Osteocyte (in vitro differentiated cells): ENCODE measurements around the gene ZMIZ1. TPM values are rescaled to one million over a fixed set of nuclear protein-coding genes. Genes with fewer than 3 reads are reported as not detected.

Source experiments
- DNase-seq: peaks from one replicate; pipeline ENCODE4 v3.0.0; 2021; ENCODE audit warnings: mixed read lengths; ENCODE audit not compliant: unreplicated experiment; ENCODE audit errors: extremely low spot score
- H3K27ac Mint-ChIP-seq: one replicate; pipeline ENCODE4 v1.8.0; 2021; ENCODE audit warnings: mild to moderate bottlenecking, mixed read lengths; ENCODE audit not compliant: unreplicated experiment
- H3K27me3 Mint-ChIP-seq: one replicate; pipeline ENCODE4 v1.8.0; 2021; ENCODE audit warnings: mixed read lengths; ENCODE audit not compliant: unreplicated experiment
- H3K36me3 Mint-ChIP-seq: one replicate; pipeline ENCODE4 v1.8.0; 2021; ENCODE audit warnings: mixed read lengths; ENCODE audit not compliant: unreplicated experiment
- H3K4me1 Mint-ChIP-seq: one replicate; pipeline ENCODE4 v1.8.0; 2021; ENCODE audit warnings: mixed read lengths; ENCODE audit not compliant: unreplicated experiment
- H3K4me3 Mint-ChIP-seq: one replicate; pipeline ENCODE4 v1.8.0; 2021; ENCODE audit warnings: mild to moderate bottlenecking, moderate library complexity, mixed read lengths; ENCODE audit not compliant: unreplicated experiment
- H3K9me3 Mint-ChIP-seq: one replicate; pipeline ENCODE4 v1.8.0; 2021; ENCODE audit warnings: mixed read lengths; ENCODE audit not compliant: unreplicated experiment
- total RNA-seq: library from RNA; stranded (reverse); gene quantifications from 2 replicates; pipeline ENCODE4 v1.2.1, GENCODE V29; 2021
- TF ChIP-seq, protein P1 (sequence below): fragments of 200-600 bp; sonication (generic); IDR thresholded peaks from 2 replicates; pipeline ENCODE4 v1.5.0; 2021; ENCODE audit warnings: antibody characterized with exemption, mild to moderate bottlenecking, moderate library complexity

ZMIZ1 gene
- total RNA-seq, 1 donor from 2014 or later = 90.5 TPM

DNA sequence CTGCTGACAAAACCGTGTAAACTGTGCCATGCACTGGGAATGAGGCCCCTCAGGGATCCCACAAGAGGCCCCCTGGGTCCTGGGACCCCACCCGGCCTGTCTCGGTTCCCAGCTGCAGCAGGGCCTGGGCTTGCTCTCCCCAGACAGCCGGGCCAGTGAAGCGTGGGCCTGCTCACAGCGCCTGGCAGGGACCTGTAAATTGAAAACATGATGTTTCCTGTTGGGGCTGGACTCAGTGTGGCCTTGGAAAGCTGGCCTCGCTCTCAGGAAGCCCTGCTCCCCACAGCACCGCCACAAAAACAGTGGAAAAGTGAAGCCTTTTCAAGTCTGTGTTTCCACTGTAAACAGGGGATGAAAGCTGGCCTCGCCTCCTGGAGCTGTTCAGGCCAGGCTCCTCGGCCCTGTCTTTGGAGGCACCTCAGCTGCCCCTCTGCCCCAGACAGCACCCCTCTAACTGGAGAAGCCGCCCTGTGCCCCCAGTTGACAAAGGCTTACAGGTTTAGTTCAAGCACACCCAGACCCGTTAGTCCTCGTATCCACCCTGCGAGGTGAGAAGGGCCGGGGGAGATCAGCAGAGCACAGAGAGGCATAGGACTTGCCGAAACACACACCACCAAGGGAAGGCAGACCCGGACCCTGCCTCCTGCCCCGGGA, 108.3 kb downstream of the ZMIZ1 start:
- TF ChIP-seq, protein P1, sequence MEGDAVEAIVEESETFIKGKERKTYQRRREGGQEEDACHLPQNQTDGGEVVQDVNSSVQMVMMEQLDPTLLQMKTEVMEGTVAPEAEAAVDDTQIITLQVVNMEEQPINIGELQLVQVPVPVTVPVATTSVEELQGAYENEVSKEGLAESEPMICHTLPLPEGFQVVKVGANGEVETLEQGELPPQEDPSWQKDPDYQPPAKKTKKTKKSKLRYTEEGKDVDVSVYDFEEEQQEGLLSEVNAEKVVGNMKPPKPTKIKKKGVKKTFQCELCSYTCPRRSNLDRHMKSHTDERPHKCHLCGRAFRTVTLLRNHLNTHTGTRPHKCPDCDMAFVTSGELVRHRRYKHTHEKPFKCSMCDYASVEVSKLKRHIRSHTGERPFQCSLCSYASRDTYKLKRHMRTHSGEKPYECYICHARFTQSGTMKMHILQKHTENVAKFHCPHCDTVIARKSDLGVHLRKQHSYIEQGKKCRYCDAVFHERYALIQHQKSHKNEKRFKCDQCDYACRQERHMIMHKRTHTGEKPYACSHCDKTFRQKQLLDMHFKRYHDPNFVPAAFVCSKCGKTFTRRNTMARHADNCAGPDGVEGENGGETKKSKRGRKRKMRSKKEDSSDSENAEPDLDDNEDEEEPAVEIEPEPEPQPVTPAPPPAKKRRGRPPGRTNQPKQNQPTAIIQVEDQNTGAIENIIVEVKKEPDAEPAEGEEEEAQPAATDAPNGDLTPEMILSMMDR = no peak
- peaks cover 16% of the 10 kb centered on the region for H3K36me3 Mint-ChIP-seq
- H3K27ac Mint-ChIP-seq = peak overlapping the region; percentile 64
- no peak for DNase-seq
- no peaks in the 10 kb centered on the region for H3K9me3 Mint-ChIP-seq
- H3K27me3 Mint-ChIP-seq = no peaks in the 10 kb centered on the region
- H3K4me3 Mint-ChIP-seq = no peak overlapping the region
- peaks cover 79% of the 10 kb centered on the region for H3K4me1 Mint-ChIP-seq

DNA sequence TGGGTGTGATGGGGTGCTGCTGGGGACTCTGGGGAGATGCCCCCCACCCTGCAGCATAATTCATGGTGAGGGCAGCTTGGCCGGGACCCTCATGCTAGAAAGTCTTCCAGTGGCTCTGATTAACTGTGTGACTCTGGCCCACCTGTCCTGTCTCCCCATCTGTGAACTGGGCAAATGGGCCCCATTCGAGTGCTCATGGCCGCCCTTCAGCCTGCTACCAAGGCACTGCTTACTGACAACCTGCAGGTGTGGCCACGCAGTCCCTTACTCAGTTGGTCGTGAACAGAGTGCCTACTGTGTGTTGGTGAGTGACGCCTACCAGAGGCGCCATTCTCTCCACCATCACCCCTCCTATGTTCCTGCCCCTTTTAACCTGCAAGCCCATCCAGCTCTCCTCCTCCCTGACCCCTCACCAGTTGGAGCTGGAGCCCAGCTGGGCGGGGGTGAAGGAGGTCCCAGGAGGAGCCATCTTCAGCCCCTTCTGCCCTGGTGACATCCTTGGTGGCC, 109.4 kb downstream of the ZMIZ1 start:
- DNase-seq = no peak
- Mint-ChIP-seq H3K9me3 (no peaks in the 10 kb centered on the region), H3K27me3 (no peaks in the 10 kb centered on the region), H3K4me3 (no peak overlapping the region), H3K36me3 (peaks cover 18% of the 10 kb centered on the region), H3K27ac (peak overlapping the region; percentile 70), H3K4me1 (peaks cover 85% of the 10 kb centered on the region)
- TF ChIP-seq, protein P1 = no peak

DNA sequence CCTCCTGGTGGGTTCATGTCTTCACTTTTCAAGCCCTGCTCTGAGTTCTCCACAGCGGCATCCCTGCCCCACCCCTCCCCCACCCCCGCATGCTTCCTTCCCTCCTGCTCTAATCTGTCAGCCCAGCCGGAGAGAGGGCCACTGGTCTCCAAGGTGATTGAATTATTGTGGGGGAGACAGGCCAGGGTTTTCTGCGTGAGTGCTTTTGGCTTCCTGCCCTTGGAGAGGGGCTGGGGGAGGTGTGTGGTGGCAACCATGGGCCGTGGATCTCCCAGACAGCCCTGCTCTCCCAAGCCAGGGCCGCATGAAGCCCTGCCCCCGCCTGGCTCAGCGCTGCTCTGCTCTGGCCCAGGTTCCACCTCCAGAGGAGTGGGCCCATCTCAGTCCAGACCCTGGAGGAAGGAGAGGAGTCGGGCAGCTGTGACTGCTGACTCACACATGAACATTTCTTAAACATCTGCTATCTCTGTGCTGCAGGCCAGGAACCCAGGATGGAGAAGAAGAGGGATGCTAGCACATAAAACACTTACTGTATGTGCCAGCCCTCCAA, 109.9 kb downstream of the ZMIZ1 start:
- no peak for DNase-seq
- no peaks in the 10 kb centered on the region for H3K9me3 Mint-ChIP-seq
- H3K4me1 Mint-ChIP-seq = peaks cover 90% of the 10 kb centered on the region
- no peak overlapping the region for H3K4me3 Mint-ChIP-seq
- H3K27me3 Mint-ChIP-seq = no peaks in the 10 kb centered on the region
- peak overlapping the region; percentile 70 for H3K27ac Mint-ChIP-seq
- H3K36me3 Mint-ChIP-seq = peaks cover 17% of the 10 kb centered on the region
- TF ChIP-seq, protein P1 = no peak

DNA sequence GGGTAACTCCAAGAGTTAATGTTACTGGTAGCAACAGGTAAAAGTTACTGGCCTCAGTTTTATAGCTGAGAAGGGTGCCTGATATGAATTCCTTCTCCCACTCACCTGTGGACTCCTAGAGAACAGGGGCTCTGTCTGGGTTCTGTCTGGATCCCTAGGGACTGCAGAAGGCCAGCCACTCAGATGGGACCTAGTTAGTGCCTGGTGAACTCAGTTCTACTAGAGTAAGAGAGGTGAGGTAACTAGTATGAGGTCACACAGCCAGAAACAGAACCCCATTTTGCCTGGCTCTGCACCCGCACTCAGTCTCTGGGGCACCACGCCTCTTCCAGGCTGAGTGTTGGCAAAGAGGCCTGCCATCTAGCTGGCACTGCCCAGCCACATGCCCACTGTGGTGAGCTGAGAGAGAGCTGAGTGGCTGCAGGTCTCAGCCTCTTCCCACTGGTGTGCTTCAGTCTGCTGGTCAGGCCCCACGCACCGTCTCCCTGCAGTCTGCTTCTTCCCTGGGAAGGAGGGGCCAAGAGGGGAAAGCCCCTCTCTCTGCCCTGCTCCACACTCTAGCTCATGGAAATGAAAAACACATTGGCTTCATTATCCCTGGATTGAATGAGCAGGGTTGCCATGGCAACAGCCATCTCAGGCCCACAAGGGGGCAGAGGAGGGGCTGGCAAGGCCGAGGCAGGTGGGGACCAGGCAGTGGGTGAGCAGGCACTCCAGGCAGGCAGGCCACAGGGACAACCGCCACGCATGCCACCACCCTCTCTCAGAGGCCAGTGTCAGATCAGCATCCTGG, 110.6 kb downstream of the ZMIZ1 start:
- peaks cover 14% of the 10 kb centered on the region for H3K36me3 Mint-ChIP-seq
- no peak for DNase-seq
- no peaks in the 10 kb centered on the region for H3K9me3 Mint-ChIP-seq
- H3K4me1 Mint-ChIP-seq = peaks cover 92% of the 10 kb centered on the region
- no peak overlapping the region for H3K4me3 Mint-ChIP-seq
- H3K27ac Mint-ChIP-seq = peak overlapping the region; percentile 70
- TF ChIP-seq, protein P1 = peak; percentile 16
- no peaks in the 10 kb centered on the region for H3K27me3 Mint-ChIP-seq

DNA sequence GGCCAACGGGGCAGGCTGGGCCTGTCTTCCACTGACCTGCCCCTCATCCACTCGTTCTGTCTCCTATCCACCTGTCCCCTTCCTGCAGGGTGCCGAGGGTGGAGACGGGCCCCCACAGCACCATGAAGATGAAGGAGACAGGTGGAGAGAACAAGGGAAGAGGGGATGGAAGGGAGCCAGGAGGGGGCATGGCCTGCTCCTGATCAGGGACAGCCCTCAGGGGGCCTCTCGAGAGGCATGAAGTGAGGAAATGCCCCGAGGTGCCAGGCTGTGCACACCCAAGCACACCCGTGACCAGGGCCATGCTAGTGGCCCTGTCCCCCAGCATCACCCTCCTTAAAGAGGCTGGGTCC, 111.2 kb downstream of the ZMIZ1 start:
- no peaks in the 10 kb centered on the region for H3K27me3 Mint-ChIP-seq
- no peak overlapping the region for H3K27ac Mint-ChIP-seq
- H3K9me3 Mint-ChIP-seq = no peaks in the 10 kb centered on the region
- peaks cover 94% of the 10 kb centered on the region for H3K4me1 Mint-ChIP-seq
- TF ChIP-seq, protein P1 = no peak
- no peak for DNase-seq
- no peak overlapping the region for H3K4me3 Mint-ChIP-seq
- peaks cover 8% of the 10 kb centered on the region for H3K36me3 Mint-ChIP-seq
